ENCODE measurements around the gene ZNF619.
"Not testable (repeated sequence)": the region's sequence is repeated elsewhere in the genome, so short reads cannot be mapped to it uniquely, and the experiment has no call there.

Gene ZNF619

GRCh38 chr3:40456279-40456939 is 20.5 kb upstream of the ZNF619 start:
- no peaks in the 10 kb centered on the region for H3K27me3 ChIP-seq (ENCODE audit: control insufficient read depth in 3 of 3, insufficient read depth in 3 of 3, low read depth in 1 of 3, low read length in 3 of 3)
- H2BK15ac ChIP-seq (ENCODE audit: low read length), result no peak overlapping the region
- no peak overlapping the region for H3K18ac ChIP-seq (ENCODE audit: low read length)
- no peak for DNase-seq (ENCODE audit: low spot score)
- peak overlapping the region; percentile 40 for H3K4me2 ChIP-seq (ENCODE audit: insufficient read depth, low read length, poor library complexity, severe bottlenecking)
- WGBS, 2 donors (ENCODE audit: extremely low coverage in 2 of 2, insufficient read length in 2 of 2, insufficient replicate concordance in 1 of 2), result no CpG with 5 or more reads among the region's 29 CpGs
- no peak overlapping the region for H2BK12ac ChIP-seq (ENCODE audit: low read length)
- H3K23ac ChIP-seq (ENCODE audit: low read depth, low read length, poor library complexity), result no peak overlapping the region
- H2BK120ac ChIP-seq (ENCODE audit: low read depth, low read length), result no peak overlapping the region
- H2AK5ac ChIP-seq (ENCODE audit: low read depth, low read length), result no peak overlapping the region
- peak overlapping the region; percentile 47 for H3K9ac ChIP-seq (ENCODE audit: low read depth, low read length, poor library complexity)
- no peaks in the 10 kb centered on the region for H3K79me1 ChIP-seq (ENCODE audit: low read depth, low read length)
- no peak overlapping the region for H3K4ac ChIP-seq (ENCODE audit: low read length)
- H3K9me3 ChIP-seq (replicated peaks in 1 of 2; ENCODE audit: control insufficient read depth in 2 of 2, insufficient read depth in 1 of 2, low read depth in 1 of 2, low read length in 2 of 2), result no peaks in the 10 kb centered on the region
- H2BK5ac ChIP-seq (ENCODE audit: low read length), result no peak overlapping the region
- no peak overlapping the region for H4K8ac ChIP-seq (ENCODE audit: low read depth, low read length)
- H3K14ac ChIP-seq (ENCODE audit: low read length), result no peak overlapping the region
- no peak overlapping the region for H4K91ac ChIP-seq (ENCODE audit: low read depth, low read length, poor library complexity)
- H3K4me3 ChIP-seq (ENCODE audit: low read length in 2 of 2), result peak overlapping the region; percentile 82 to 98
- H2AFZ ChIP-seq (ENCODE audit: low read length), result peak overlapping the region; percentile 71
- H3K27ac ChIP-seq (replicated peaks; ENCODE audit: low read length), result no peak overlapping the region
- peaks cover 6 to 9% of the 10 kb centered on the region in 2 donors for H3K4me1 ChIP-seq (ENCODE audit: control insufficient read depth in 2 of 2, insufficient read depth in 1 of 2, low read depth in 1 of 2, low read length in 2 of 2)
- peaks cover 17 to 36% of the 10 kb centered on the region in 2 donors for H3K36me3 ChIP-seq (replicated peaks in 1 of 2; ENCODE audit: control insufficient read depth in 2 of 2, insufficient read depth in 2 of 2, low read length in 2 of 2)

GRCh38 chr3:40456940-40457823 is 19.7 kb upstream of the ZNF619 start, which contains the start of gene RPL14:
TSS of gene RPL14 (plus strand) at chr3:40457339. CDS start at chr3:40457472, 133 bp downstream.
- H2AK5ac ChIP-seq (ENCODE audit: low read depth, low read length), result peak within 1 kb of the TSS; percentile 81
- H3K9ac ChIP-seq (ENCODE audit: low read depth, low read length, poor library complexity), result peak within 1 kb of the TSS; percentile 98
- no peak within 1 kb of the TSS for H4K91ac ChIP-seq (ENCODE audit: low read depth, low read length, poor library complexity)
- H3K36me3 ChIP-seq (replicated peaks in 1 of 2; ENCODE audit: control insufficient read depth in 2 of 2, insufficient read depth in 2 of 2, low read length in 2 of 2), result peaks cover 17 to 44% of the 10 kb centered on the region in 2 donors
- H3K4me1 ChIP-seq (ENCODE audit: control insufficient read depth in 2 of 2, insufficient read depth in 1 of 2, low read depth in 1 of 2, low read length in 2 of 2), result peaks cover 6 to 8% of the 10 kb centered on the region in 2 donors
- H2BK12ac ChIP-seq (ENCODE audit: low read length), result no peak within 1 kb of the TSS
- H3K4ac ChIP-seq (ENCODE audit: low read length), result no peak within 1 kb of the TSS
- no peaks in the 10 kb centered on the region for H3K9me3 ChIP-seq (replicated peaks in 1 of 2; ENCODE audit: control insufficient read depth in 2 of 2, insufficient read depth in 1 of 2, low read depth in 1 of 2, low read length in 2 of 2)
- peak within 1 kb of the TSS; percentile 79 for H3K14ac ChIP-seq (ENCODE audit: low read length)
- no peaks in the 10 kb centered on the region for H3K27me3 ChIP-seq (ENCODE audit: control insufficient read depth in 3 of 3, insufficient read depth in 3 of 3, low read depth in 1 of 3, low read length in 3 of 3)
- no peak within 1 kb of the TSS for H3K27ac ChIP-seq (replicated peaks; ENCODE audit: low read length)
- no peaks in the 10 kb centered on the region for H3K79me1 ChIP-seq (ENCODE audit: low read depth, low read length)
- peak within 1 kb of the TSS; percentile 68 for H2BK5ac ChIP-seq (ENCODE audit: low read length)
- H3K4me3 ChIP-seq (ENCODE audit: low read length in 2 of 2), result peak within 1 kb of the TSS; percentile 82 to 98
- no peak within 1 kb of the TSS for H4K8ac ChIP-seq (ENCODE audit: low read depth, low read length)
- H2BK120ac ChIP-seq (ENCODE audit: low read depth, low read length), result no peak within 1 kb of the TSS
- WGBS, 2 donors (ENCODE audit: extremely low coverage in 2 of 2, insufficient read length in 2 of 2, insufficient replicate concordance in 1 of 2), result no CpG with 5 or more reads among the region's 79 CpGs
- H3K4me2 ChIP-seq (ENCODE audit: insufficient read depth, low read length, poor library complexity, severe bottlenecking), result peak within 1 kb of the TSS; percentile 52
- H3K23ac ChIP-seq (ENCODE audit: low read depth, low read length, poor library complexity), result peak within 1 kb of the TSS; percentile 89
- peak within 1 kb of the TSS; percentile 71 for H2AFZ ChIP-seq (ENCODE audit: low read length)
- no peak within 1 kb of the TSS for H2BK15ac ChIP-seq (ENCODE audit: low read length)
- peak; percentile 87 for DNase-seq (ENCODE audit: low spot score)
- peak within 1 kb of the TSS; percentile 85 for H3K18ac ChIP-seq (ENCODE audit: low read length)

- Histone ChIP-seq H3K14ac (ENCODE audit: low read length) (no peak overlapping the region), H2BK120ac (ENCODE audit: low read depth, low read length) (no peak overlapping the region), H3K18ac (ENCODE audit: low read length) (no peak overlapping the region), H2AFZ (ENCODE audit: low read length) (no peak overlapping the region), H2AK5ac (ENCODE audit: low read depth, low read length) (no peak overlapping the region), H3K27me3 (ENCODE audit: control insufficient read depth in 3 of 3, insufficient read depth in 3 of 3, low read depth in 1 of 3, low read length in 3 of 3) (no peaks in the 10 kb centered on the region), H3K4ac (ENCODE audit: low read length) (no peak overlapping the region), H4K91ac (ENCODE audit: low read depth, low read length, poor library complexity) (no peak overlapping the region), H3K79me1 (ENCODE audit: low read depth, low read length) (no peaks in the 10 kb centered on the region), H3K36me3 (replicated peaks in 1 of 2; ENCODE audit: control insufficient read depth in 2 of 2, insufficient read depth in 2 of 2, low read length in 2 of 2) (peaks cover 23 to 56% of the 10 kb centered on the region in 2 donors), H3K9ac (ENCODE audit: low read depth, low read length, poor library complexity) (no peak overlapping the region), H2BK15ac (ENCODE audit: low read length) (no peak overlapping the region), H2BK12ac (ENCODE audit: low read length) (no peak overlapping the region), H3K4me1 (ENCODE audit: control insufficient read depth in 2 of 2, insufficient read depth in 1 of 2, low read depth in 1 of 2, low read length in 2 of 2) (peaks cover 3 to 6% of the 10 kb centered on the region in 2 donors), H3K23ac (ENCODE audit: low read depth, low read length, poor library complexity) (no peak overlapping the region), H3K27ac (replicated peaks; ENCODE audit: low read length) (no peak overlapping the region), H2BK5ac (ENCODE audit: low read length) (no peak overlapping the region), H3K4me3 (ENCODE audit: low read length in 2 of 2) (peak overlapping the region in 1 of 2 donors; percentile 82), H4K8ac (ENCODE audit: low read depth, low read length) (no peak overlapping the region), H3K4me2 (ENCODE audit: insufficient read depth, low read length, poor library complexity, severe bottlenecking) (no peak overlapping the region), H3K9me3 (replicated peaks in 1 of 2; ENCODE audit: control insufficient read depth in 2 of 2, insufficient read depth in 1 of 2, low read depth in 1 of 2, low read length in 2 of 2) (no peaks in the 10 kb centered on the region)
- DNase-seq (ENCODE audit: low spot score), result no peak
- no CpG with 5 or more reads among the region's 4 CpGs for WGBS, 2 donors (ENCODE audit: extremely low coverage in 2 of 2, insufficient read length in 2 of 2, insufficient replicate concordance in 1 of 2)
Observed at GRCh38 chr3:40458473-40458872, 18.4 kb upstream of the ZNF619 start.

- H2BK120ac ChIP-seq (ENCODE audit: low read depth, low read length); H3K79me1 ChIP-seq (ENCODE audit: low read depth, low read length); DNase-seq (ENCODE audit: low spot score); H4K8ac ChIP-seq (ENCODE audit: low read depth, low read length); H2AFZ ChIP-seq (ENCODE audit: low read length); H3K4ac ChIP-seq (ENCODE audit: low read length); H3K4me1 ChIP-seq (ENCODE audit: control insufficient read depth in 2 of 2, insufficient read depth in 1 of 2, low read depth in 1 of 2, low read length in 2 of 2); H2BK12ac ChIP-seq (ENCODE audit: low read length); H3K14ac ChIP-seq (ENCODE audit: low read length); H2BK5ac ChIP-seq (ENCODE audit: low read length); H3K23ac ChIP-seq (ENCODE audit: low read depth, low read length, poor library complexity); H2AK5ac ChIP-seq (ENCODE audit: low read depth, low read length); H2BK15ac ChIP-seq (ENCODE audit: low read length); H3K9me3 ChIP-seq (replicated peaks in 1 of 2; ENCODE audit: control insufficient read depth in 2 of 2, insufficient read depth in 1 of 2, low read depth in 1 of 2, low read length in 2 of 2); H4K91ac ChIP-seq (ENCODE audit: low read depth, low read length, poor library complexity); H3K4me2 ChIP-seq (ENCODE audit: insufficient read depth, low read length, poor library complexity, severe bottlenecking); H3K4me3 ChIP-seq (ENCODE audit: low read length in 2 of 2); H3K18ac ChIP-seq (ENCODE audit: low read length); H3K27ac ChIP-seq (replicated peaks; ENCODE audit: low read length); H3K9ac ChIP-seq (ENCODE audit: low read depth, low read length, poor library complexity); H3K27me3 ChIP-seq (ENCODE audit: control insufficient read depth in 3 of 3, insufficient read depth in 3 of 3, low read depth in 1 of 3, low read length in 3 of 3): not testable (repeated sequence)
- no CpG with 5 or more reads among the region's 6 CpGs for WGBS, 2 donors (ENCODE audit: extremely low coverage in 2 of 2, insufficient read length in 2 of 2, insufficient replicate concordance in 1 of 2)
- H3K36me3 ChIP-seq (replicated peaks in 1 of 2; ENCODE audit: control insufficient read depth in 2 of 2, insufficient read depth in 2 of 2, low read length in 2 of 2), result peaks cover 29 to 77% of the 10 kb centered on the region in 2 donors
Observed at GRCh38 chr3:40460481-40460880, 16.4 kb upstream of the ZNF619 start.
